Nephron (organoid): ENCODE results near the gene SREK1.
"Not testable (repeated sequence)": the region's sequence is repeated elsewhere in the genome, so short reads cannot be mapped to it uniquely, and the experiment has no call there.

Experiments used
- H3K27ac Mint-ChIP-seq, 3 experiments: 2 replicates each; pipeline ENCODE4 v1.8.0; 2020; ENCODE audit warnings: mixed read lengths in 3 of 3, mild to moderate bottlenecking in 2 of 3, moderate library complexity in 1 of 3
- H3K27me3 Mint-ChIP-seq: 2 replicates; pipeline ENCODE4 v1.8.0; 2021; ENCODE audit warnings: low read depth, mild to moderate bottlenecking, moderate library complexity, mixed read lengths
- H3K36me3 Mint-ChIP-seq: 2 replicates; pipeline ENCODE4 v1.8.0; 2020; ENCODE audit warnings: low read depth, mixed read lengths
- H3K4me1 Mint-ChIP-seq: 2 replicates; pipeline ENCODE4 v1.8.0; 2020; ENCODE audit warnings: mixed read lengths
- H3K4me3 Mint-ChIP-seq, 3 experiments: 2 replicates each; pipeline ENCODE4 v1.8.0; 2020; ENCODE audit warnings: mild to moderate bottlenecking in 3 of 3, mixed read lengths in 3 of 3, moderate library complexity in 2 of 3
- H3K9me3 Mint-ChIP-seq: 2 replicates; pipeline ENCODE4 v1.8.0; 2020; ENCODE audit warnings: mixed read lengths
- CTCF ChIP-seq, 3 experiments: fragments of 200-600 bp; sonication (generic); IDR thresholded peaks; one replicate each; pipeline ENCODE4 v1.5.0; 2021; ENCODE audit warnings: antibody characterized with exemption in 3 of 3; ENCODE audit not compliant: unreplicated experiment in 3 of 3

SREK1 gene

GRCh38 chr5:66129144-66129543 is 15.0 kb upstream of the SREK1 start:
- no peak for TF ChIP-seq CTCF (IDR thresholded peaks at IDR 0.05; ENCODE audit: unreplicated experiment in 3 of 3)
- Mint-ChIP-seq H3K27me3 (no peaks in the 10 kb centered on the region), H3K4me3 (no peak overlapping the region), H3K36me3 (no peaks in the 10 kb centered on the region), H3K4me1 (no peaks in the 10 kb centered on the region), H3K27ac (no peak overlapping the region), H3K9me3 (peaks cover 4% of the 10 kb centered on the region)

- Mint-ChIP-seq H3K27ac (no peak overlapping the region), H3K9me3 (peaks cover 4% of the 10 kb centered on the region), H3K4me3 (no peak overlapping the region), H3K27me3 (no peaks in the 10 kb centered on the region), H3K4me1 (no peaks in the 10 kb centered on the region), H3K36me3 (no peaks in the 10 kb centered on the region)
- TF ChIP-seq CTCF (IDR thresholded peaks at IDR 0.05; ENCODE audit: unreplicated experiment in 3 of 3): no peak
These were observed 13.6 kb upstream of the SREK1 start for GRCh38 chr5:66130493-66130892.

- no peak overlapping the region for H3K4me3 Mint-ChIP-seq
- H3K4me1 Mint-ChIP-seq: no peaks in the 10 kb centered on the region
- H3K9me3 Mint-ChIP-seq: peaks cover 4% of the 10 kb centered on the region
- no peaks in the 10 kb centered on the region for H3K36me3 Mint-ChIP-seq
- no peak overlapping the region for H3K27ac Mint-ChIP-seq
- no peak for TF ChIP-seq CTCF (IDR thresholded peaks at IDR 0.05; ENCODE audit: unreplicated experiment in 3 of 3)
- H3K27me3 Mint-ChIP-seq: no peaks in the 10 kb centered on the region
These were observed 9.7 kb upstream of the SREK1 start for GRCh38 chr5:66134407-66134861.

- Mint-ChIP-seq H3K9me3 (peaks cover 2% of the 10 kb centered on the region), H3K4me3 (no peak overlapping the region), H3K4me1 (no peaks in the 10 kb centered on the region), H3K27me3 (no peaks in the 10 kb centered on the region), H3K27ac (no peak overlapping the region), H3K36me3 (no peaks in the 10 kb centered on the region)
- TF ChIP-seq CTCF (IDR thresholded peaks at IDR 0.05; ENCODE audit: unreplicated experiment in 3 of 3): no peak
These were observed 8.0 kb upstream of the SREK1 start for GRCh38 chr5:66136053-66136452.

GRCh38 chr5:66136944-66137343 is 7.2 kb upstream of the SREK1 start:
- H3K9me3 Mint-ChIP-seq, H3K4me3 Mint-ChIP-seq, H3K27me3 Mint-ChIP-seq, H3K4me1 Mint-ChIP-seq, H3K27ac Mint-ChIP-seq, H3K36me3 Mint-ChIP-seq: not testable (repeated sequence)

GRCh38 chr5:66138637-66139317 is 5.3 kb upstream of the SREK1 start:
- H3K9me3 Mint-ChIP-seq: no peaks in the 10 kb centered on the region
- H3K4me3 Mint-ChIP-seq: no peak overlapping the region
- H3K27me3 Mint-ChIP-seq: no peaks in the 10 kb centered on the region
- H3K4me1 Mint-ChIP-seq: peaks cover 4% of the 10 kb centered on the region
- TF ChIP-seq CTCF (IDR thresholded peaks at IDR 0.05; ENCODE audit: unreplicated experiment in 3 of 3): no peak
- no peak overlapping the region for H3K27ac Mint-ChIP-seq
- H3K36me3 Mint-ChIP-seq: no peaks in the 10 kb centered on the region
